ENCODE results near the gene CCDC60.
"Not testable (repeated sequence)": the region's sequence is repeated elsewhere in the genome, so short reads cannot be mapped to it uniquely, and the experiment has no call there.

CCDC60 gene

DNA sequence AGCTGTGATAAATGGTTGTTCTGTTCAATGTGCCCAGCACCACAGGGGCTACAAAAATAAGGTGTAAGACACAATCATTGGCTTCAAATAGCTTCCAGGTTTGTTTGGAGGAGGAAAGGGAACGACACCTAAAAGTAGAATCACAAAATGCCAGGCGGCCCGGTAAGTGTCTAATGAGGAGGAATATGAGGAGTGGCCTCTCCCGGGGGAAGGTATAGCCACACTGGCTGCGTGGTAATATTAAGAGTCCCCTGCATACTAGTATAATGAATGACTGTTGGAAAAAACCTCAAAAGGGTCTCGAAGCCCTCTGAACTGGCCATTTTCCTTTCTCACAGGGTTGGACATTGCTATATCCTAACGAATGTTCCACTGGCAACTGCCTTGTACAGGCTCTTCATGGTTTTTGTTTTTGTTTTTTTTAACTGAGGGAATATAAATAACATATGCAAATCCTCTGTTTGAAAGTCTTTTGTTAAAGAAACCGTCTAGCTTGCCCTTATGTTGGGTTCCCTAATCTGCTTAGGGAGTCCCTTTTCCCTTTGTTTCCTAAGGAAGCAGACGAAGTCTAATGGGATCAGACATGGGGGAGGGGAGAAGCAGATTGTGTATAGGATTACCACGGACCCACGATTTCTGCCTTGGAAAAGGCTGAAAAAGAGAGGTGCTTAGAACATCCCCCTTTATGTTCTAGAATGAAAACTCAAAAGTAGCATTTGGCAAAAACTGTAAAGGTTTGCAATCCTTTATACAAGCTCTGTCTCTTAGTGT, 4.2 kb downstream of the CCDC60 start:
- DNase-seq (ENCODE audit: low spot score), result no peak

- DNase-seq (ENCODE audit: low spot score), result no peak
Measured at GRCh38 chr12:119340578-119340977, 6.0 kb downstream of the CCDC60 start.

DNA sequence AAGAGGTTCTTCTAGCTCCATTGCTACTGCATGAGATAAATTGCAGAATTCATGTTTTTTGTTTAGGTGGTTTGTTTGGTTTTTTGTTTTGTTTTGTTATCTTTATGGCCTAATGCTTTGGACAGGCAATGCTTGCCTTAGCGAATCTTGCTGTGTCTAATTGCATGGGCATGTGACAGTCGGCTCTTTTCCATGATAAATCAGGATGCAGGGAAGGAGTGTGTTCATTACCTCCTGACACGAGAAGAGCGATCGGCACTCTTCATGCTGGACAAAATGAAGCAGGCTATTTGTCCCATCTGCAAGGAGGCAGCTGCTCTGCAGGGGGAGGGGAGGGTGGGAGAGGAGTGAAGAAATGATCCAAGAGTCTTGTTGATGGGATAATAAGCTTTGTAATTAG, 6.5 kb downstream of the CCDC60 start:
- DNase-seq (ENCODE audit: low spot score), result no peak

DNA sequence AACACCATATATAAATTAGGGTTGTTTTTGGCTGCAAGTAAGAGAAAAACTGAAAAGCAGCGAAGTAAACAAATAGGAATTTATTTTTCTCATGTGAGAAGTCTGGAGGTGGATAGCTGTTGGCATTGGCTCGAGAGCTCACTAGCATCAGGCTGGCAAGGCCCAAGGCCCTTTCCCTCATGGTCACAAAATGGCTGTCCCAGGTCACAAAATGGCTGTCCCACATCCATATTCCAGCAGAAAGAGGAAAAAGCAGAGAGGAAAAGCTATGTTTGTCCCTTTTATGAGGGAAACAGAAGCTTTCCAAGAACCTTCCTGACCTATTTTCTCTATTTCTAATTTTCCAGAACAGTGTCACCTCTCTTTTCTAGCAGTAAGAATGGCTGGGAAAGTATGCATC, 7.5 kb downstream of the CCDC60 start:
- DNase-seq (ENCODE audit: low spot score), result no peak

DNA sequence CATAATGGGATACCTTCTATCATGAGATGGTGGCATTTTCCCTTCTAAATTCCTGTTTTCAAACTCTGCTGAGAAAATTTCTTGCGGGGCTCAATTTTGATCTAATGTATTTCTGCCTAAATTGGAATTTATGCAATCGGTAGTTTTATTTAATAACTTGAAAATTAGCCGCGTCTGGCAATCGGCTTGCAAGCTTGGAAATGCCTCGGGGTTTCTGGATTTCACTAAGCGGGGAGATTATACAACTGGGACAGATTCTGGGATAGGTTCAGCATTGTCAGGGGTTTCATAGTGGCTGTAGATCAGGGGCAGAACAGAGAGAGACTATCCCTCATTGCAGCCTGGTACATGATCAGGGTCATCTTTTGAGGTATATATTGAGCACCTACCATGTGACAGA, 8.6 kb downstream of the CCDC60 start:
- DNase-seq (ENCODE audit: low spot score), result no peak

DNA sequence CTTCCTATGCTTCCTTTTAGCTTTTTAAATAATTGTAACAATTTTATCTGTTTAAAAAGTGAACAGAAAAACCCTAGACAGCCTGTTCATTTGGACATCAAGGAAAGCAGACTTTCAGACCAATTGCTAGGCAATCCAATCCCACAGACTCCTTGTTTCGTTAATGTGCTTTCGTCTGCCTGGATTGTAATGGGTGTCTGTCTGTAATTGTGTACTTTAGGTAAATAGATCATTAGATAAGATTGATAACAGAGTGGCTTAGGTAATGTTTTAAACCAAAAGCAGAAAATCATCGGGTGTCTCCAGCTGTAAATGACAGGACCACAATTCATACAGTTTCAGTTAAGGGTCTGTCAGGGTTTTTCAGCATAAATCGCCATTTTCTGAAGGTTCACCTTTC, 19.6 kb downstream of the CCDC60 start:
- no peak for DNase-seq (ENCODE audit: low spot score)

GRCh38 chr12:119360366-119360765, 25.8 kb downstream of the CCDC60 start:
- not testable (repeated sequence) for DNase-seq (ENCODE audit: low spot score)

DNA sequence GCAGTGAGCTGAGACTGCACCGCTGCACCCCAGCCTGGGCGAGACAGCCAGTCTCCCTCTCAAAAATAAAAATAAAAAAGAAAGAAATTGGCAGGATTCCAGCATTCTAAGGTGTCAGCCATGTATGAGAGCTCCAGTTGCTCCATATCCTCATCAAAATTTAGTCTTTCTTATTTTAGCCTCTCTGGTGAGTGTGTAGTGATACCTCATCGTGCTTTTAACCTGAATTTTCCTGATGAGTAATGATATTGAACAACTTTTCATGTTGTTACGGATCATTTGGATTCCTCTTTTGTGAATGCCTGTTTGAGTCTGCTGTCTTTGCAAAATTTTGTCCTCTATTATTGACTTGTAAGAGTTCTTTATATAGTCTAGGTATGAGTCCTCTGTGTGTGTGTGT, 28.5 kb downstream of the CCDC60 start:
- DNase-seq (ENCODE audit: low spot score), result no peak

GRCh38 chr12:119363490-119363889, 29.0 kb downstream of the CCDC60 start:
- DNase-seq (ENCODE audit: low spot score), result no peak

GRCh38 chr12:119365451-119365850, 30.9 kb downstream of the CCDC60 start:
- DNase-seq (ENCODE audit: low spot score), result no peak

DNA sequence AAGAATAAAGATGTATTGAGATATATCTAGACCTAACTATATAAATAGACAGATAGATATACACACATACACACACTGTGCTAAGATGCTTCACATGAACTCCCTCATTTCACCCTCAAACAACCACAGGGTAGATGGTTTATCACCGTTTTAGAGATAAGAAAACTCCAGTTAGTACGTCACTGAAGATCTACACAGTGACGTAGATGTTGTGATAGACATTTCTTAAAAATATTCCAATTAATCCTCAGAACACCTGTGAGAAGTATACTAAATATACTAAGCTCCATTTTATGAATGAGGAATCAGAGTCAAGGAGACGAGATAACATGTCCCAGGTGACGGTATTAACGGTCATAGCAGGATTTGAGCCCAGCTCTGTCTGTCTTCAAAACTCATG, 31.5 kb downstream of the CCDC60 start:
- no peak for DNase-seq (ENCODE audit: low spot score)

- no peak for DNase-seq (ENCODE audit: low spot score)
Measured at GRCh38 chr12:119369161-119369560, 34.6 kb downstream of the CCDC60 start.

GRCh38 chr12:119369907-119370546, 35.5 kb downstream of the CCDC60 start:
- no peak for DNase-seq (ENCODE audit: low spot score)

GRCh38 chr12:119372540-119372939, 38.0 kb downstream of the CCDC60 start:
- DNase-seq (ENCODE audit: low spot score), result no peak

GRCh38 chr12:119373001-119373400, 38.5 kb downstream of the CCDC60 start:
- no peak for DNase-seq (ENCODE audit: low spot score)

DNA sequence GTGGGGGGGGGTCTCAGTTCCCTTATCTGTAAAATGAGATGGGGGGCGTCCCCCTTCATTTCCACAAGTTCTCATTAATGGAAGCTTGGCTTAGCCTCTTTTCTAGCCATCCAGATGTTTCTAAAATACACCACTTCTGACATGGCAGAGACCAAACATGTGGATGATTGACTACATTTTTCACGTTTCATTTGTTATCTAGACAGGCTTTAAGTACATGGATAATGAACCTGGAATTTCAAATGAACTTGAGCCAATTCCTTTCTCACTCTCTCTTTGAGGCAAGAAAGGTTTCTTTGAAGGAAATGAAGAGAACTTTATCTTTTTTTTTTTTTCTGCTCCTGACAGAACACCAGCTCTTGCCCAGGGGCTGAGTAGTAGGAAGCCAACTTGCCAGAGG, 39.1 kb downstream of the CCDC60 start:
- no peak for DNase-seq (ENCODE audit: low spot score)

DNA sequence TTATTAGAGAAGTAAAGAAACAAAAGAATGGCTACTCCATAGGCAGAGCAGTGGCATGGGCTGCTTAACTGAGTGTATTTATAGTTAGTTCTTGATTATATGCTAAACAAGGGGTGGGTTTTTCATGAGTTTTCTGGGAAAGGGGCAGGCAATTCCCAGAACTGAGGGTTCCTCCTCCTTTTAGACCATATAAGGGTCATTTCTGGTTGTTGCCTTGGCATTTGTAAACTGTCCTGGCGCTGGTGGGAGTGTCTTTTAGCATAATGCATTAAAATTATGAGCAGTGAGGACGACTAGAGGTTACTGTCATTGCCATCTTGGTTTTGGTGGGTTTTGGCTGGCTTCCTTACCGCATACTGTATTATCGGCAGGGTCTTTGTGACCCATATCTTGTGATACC, 40.1 kb downstream of the CCDC60 start:
- no peak for DNase-seq (ENCODE audit: low spot score)

DNA sequence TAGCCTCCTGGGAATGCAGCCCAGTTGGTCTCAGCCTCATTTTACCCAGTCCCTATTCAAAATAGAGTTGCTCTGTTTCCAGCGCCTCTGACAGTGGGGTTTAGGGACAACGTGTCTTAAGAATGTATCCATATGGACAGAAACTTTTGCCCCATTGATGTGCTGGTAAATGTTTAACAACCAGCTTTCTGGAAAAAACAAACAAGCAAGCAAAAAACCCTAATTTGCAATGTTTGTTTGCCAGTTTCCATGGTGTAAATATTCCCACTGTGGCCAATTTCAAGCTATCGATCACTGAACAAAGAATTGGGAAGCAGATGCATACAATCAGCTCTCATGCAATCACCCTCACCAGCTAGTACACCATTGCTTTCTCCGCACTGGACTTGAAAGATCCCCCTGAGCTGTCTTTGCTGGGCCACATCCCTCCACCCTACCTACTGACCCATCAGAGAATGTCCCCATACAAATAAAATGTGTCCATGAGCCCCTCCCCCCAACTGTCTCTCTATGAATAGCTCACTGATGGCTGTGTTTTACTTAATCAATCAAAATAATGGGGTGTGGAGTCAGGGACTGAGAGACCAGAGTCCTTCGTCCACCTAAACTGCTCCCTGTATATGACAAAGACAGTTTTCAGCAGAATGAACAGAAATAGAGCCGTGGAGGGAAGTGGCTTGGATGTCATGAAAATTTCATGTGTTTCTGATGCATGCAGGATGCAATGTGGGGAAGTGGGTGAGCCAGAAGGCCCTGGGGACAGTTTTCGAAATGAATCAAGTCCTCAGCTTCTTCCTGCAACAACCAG, 40.8 kb downstream of the CCDC60 start:
- DNase-seq (ENCODE audit: low spot score), result no peak

GRCh38 chr12:119375883-119376190, 41.3 kb downstream of the CCDC60 start:
- DNase-seq (ENCODE audit: low spot score), result no peak

- DNase-seq (ENCODE audit: low spot score), result no peak
Measured at GRCh38 chr12:119378903-119379302, 44.4 kb downstream of the CCDC60 start.

- no peak for DNase-seq (ENCODE audit: low spot score)
Measured at GRCh38 chr12:119381471-119382235, 47.1 kb downstream of the CCDC60 start.

DNA sequence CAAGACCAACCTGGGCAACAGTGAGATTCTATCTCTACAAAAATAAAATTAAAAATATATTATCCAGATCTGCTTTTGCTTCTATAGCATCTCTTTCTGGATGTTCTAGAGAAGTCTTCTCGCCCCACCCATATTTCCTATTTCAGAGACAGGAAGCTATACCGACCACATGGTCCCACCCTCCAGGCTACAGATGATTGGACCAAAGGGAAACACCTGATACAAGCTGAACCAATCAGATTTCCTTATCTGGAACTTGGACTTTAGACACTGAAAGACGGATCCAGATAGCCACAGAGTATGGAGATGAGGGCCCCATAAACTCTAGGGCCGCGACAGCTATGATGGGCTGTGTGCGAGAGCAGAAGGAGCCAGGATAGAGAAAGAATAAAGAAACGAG, 48.7 kb downstream of the CCDC60 start:
- DNase-seq (ENCODE audit: low spot score), result no peak

All from CD4-positive, alpha-beta T cell treated with Interleukin-15 for 4 hours (primary cell).